ENCODE measurements around the gene GASK1B.

- no peak for TF ChIP-seq HES4 (CRISPR knock-in tag; IDR thresholded peaks at IDR 0.05; ENCODE audit: borderline replicate concordance)
- no peak for TF ChIP-seq ZSCAN29 (CRISPR knock-in tag; conservative IDR thresholded peaks at IDR 0.05)
- TF ChIP-seq SMARCC2 (IDR thresholded peaks at IDR 0.05): no peak
- no peak for TF ChIP-seq CTCF (CRISPR knock-in tag; IDR thresholded peaks at IDR 0.05)
- no peak for TF ChIP-seq RXRB (CRISPR knock-in tag; IDR thresholded peaks at IDR 0.05; ENCODE audit: borderline replicate concordance)
- no peak for TF ChIP-seq TCF7L2 (IDR thresholded peaks at IDR 0.05; ENCODE audit: low read depth, low read length)
- TF ChIP-seq POLR2AphosphoS5 (IDR thresholded peaks at IDR 0.05; ENCODE audit: low read depth, low read length): no peak
- no peak for TF ChIP-seq ZNF225 (CRISPR knock-in tag; IDR thresholded peaks at IDR 0.05)
- TF ChIP-seq HNRNPL (IDR thresholded peaks at IDR 0.05; ENCODE audit: low read depth, low read length): no peak
- TF ChIP-seq CHD2 (IDR thresholded peaks at IDR 0.05; ENCODE audit: low read depth, low read length): no peak
- no peak for TF ChIP-seq STAG1 (CRISPR knock-in tag; IDR thresholded peaks at IDR 0.05)
Measured at GRCh38 chr4:158159718-158160094, 13.1 kb downstream of the GASK1B start.
